IMR-90 (cell line): ENCODE results near the gene UBASH3A. TPM values are rescaled to one million over a fixed set of nuclear protein-coding genes. Genes with fewer than 3 reads are reported as not detected.

ENCODE experiments used
- ATAC-seq: fragments of 200-7000 bp; cut with Tn5 transposase; 2 replicates; pipeline ENCODE4 v1.9.1; 2020; ENCODE audit warnings: low read depth, mild to moderate bottlenecking, moderate library complexity
- BruUV-seq: library from RNA; stranded (reverse); fragments of 400-500 nt; replicated peaks from 2 replicates; lab custom pipeline; 2021; lab: Mats Ljungman, UMichigan
- CTCF ChIA-PET: fragments of 300-600 bp; formaldehyde crosslinking; extraction: SDS; loops from one replicate; lab custom pipeline; 2021; ENCODE audit warnings: antibody characterized with exemption; lab: Yijun Ruan, JAX
- POLR2A ChIA-PET: fragments of 300-600 bp; sonication (Branson Sonifier 250); formaldehyde crosslinking; loops from one replicate; lab custom pipeline; 2022; ENCODE audit warnings: antibody characterized with exemption; ENCODE audit not compliant: unreplicated experiment; lab: Charles Lee
- DNase-seq: peaks from one replicate; pipeline ENCODE4 v3.0.0; 2013
- H2AFZ ChIP-seq: replicated peaks from 2 replicates; pipeline ENCODE3; 2013; ENCODE audit warnings: low read length, mild to moderate bottlenecking; ENCODE audit not compliant: poor library complexity
- H2AK5ac ChIP-seq: 2 replicates; pipeline ENCODE4 v1.6.1; 2013; ENCODE audit warnings: low read depth, low read length, inconsistent platforms
- H2AK9ac ChIP-seq: replicated peaks from 2 replicates; pipeline ENCODE3; 2013; ENCODE audit warnings: mild to moderate bottlenecking, low read depth, low read length, moderate library complexity; ENCODE audit not compliant: poor library complexity
- H2BK120ac ChIP-seq: 2 replicates; pipeline ENCODE4 v1.6.1; 2013; ENCODE audit warnings: low read depth, low read length, inconsistent platforms
- H2BK15ac ChIP-seq: 3 replicates; pipeline ENCODE4 v1.6.1; 2013; ENCODE audit warnings: low read depth, low read length, inconsistent platforms
- H2BK20ac ChIP-seq: 2 replicates; pipeline ENCODE4 v1.6.1; 2013; ENCODE audit warnings: low read depth, mild to moderate bottlenecking, inconsistent platforms, low read length, moderate library complexity
- H2BK5ac ChIP-seq: 2 replicates; pipeline ENCODE4 v1.6.1; 2013; ENCODE audit warnings: mild to moderate bottlenecking, low read depth, low read length, inconsistent platforms; ENCODE audit not compliant: poor library complexity, severe bottlenecking
- H3K14ac ChIP-seq: replicated peaks from 2 replicates; pipeline ENCODE4 v1.6.1; 2013; ENCODE audit warnings: low read depth, low read length, inconsistent platforms
- H3K18ac ChIP-seq: 2 replicates; pipeline ENCODE4 v1.6.1; 2013; ENCODE audit warnings: low read depth, low read length, control low read depth
- H3K23ac ChIP-seq: 2 replicates; pipeline ENCODE4 v1.6.1; 2013; ENCODE audit warnings: low read depth, low read length, inconsistent platforms
- H3K27ac ChIP-seq: 2 replicates; pipeline ENCODE4 v1.5.1; 2013; ENCODE audit warnings: mild to moderate bottlenecking, control low read depth, low read length; ENCODE audit not compliant: insufficient read depth
- H3K27me3 ChIP-seq: 2 replicates; pipeline ENCODE4 v1.6.1; 2013; ENCODE audit warnings: low read length; ENCODE audit not compliant: control insufficient read depth, insufficient read depth
- H3K36me3 ChIP-seq: 2 replicates; pipeline ENCODE4 v1.6.1; 2013; ENCODE audit warnings: low read length, mixed read lengths; ENCODE audit not compliant: control insufficient read depth, insufficient read depth
- H3K4ac ChIP-seq: 2 replicates; pipeline ENCODE4 v1.6.1; 2013; ENCODE audit warnings: low read depth, low read length, inconsistent platforms
- H3K4me1 ChIP-seq: 2 replicates; pipeline ENCODE4 v1.6.1; 2013; ENCODE audit warnings: low read length, mixed read lengths; ENCODE audit not compliant: control insufficient read depth, insufficient read depth
- H3K4me2 ChIP-seq: 2 replicates; pipeline ENCODE4 v1.6.1; 2013; ENCODE audit warnings: low read depth, mild to moderate bottlenecking, control low read depth, low read length, moderate library complexity
- H3K4me3 ChIP-seq: 2 replicates; pipeline ENCODE4 v1.5.1; 2013; ENCODE audit warnings: low read depth, mild to moderate bottlenecking, control low read depth, low read length, moderate library complexity; ENCODE audit not compliant: insufficient read depth
- H3K56ac ChIP-seq: 2 replicates; pipeline ENCODE4 v1.6.1; 2013; ENCODE audit warnings: low read length, inconsistent platforms; ENCODE audit not compliant: insufficient read depth; ENCODE audit errors: extremely low read depth
- H3K79me1 ChIP-seq, 2 experiments: 2 replicates each; pipeline ENCODE4 v1.6.1; 2013; ENCODE audit warnings: low read length in 2 of 2, inconsistent platforms in 1 of 2, low read depth in 1 of 2
- H3K9ac ChIP-seq: 2 replicates; pipeline ENCODE4 v1.6.1; 2013; ENCODE audit warnings: low read depth, low read length, control low read depth
- H3K9me1 ChIP-seq: 2 replicates; pipeline ENCODE4 v1.6.1; 2013; ENCODE audit warnings: low read length, inconsistent platforms; ENCODE audit not compliant: insufficient read depth
- H3K9me3 ChIP-seq: 2 replicates; pipeline ENCODE4 v1.6.1; 2013; ENCODE audit warnings: low read length; ENCODE audit not compliant: control insufficient read depth, insufficient read depth
- H4K20me1 ChIP-seq: 2 replicates; pipeline ENCODE4 v1.6.1; 2013; ENCODE audit warnings: low read length, inconsistent platforms; ENCODE audit not compliant: insufficient read depth
- H4K5ac ChIP-seq: 2 replicates; pipeline ENCODE4 v1.6.1; 2013; ENCODE audit warnings: mild to moderate bottlenecking, low read depth, low read length, control low read depth
- H4K8ac ChIP-seq, 2 experiments: 2 replicates each; pipeline ENCODE4 v1.6.1; 2013; ENCODE audit warnings: low read depth in 2 of 2, low read length in 2 of 2, control low read depth in 1 of 2, inconsistent platforms in 1 of 2
- H4K91ac ChIP-seq: 2 replicates; pipeline ENCODE4 v1.6.1; 2013; ENCODE audit warnings: low read depth, low read length, inconsistent platforms; ENCODE audit not compliant: insufficient read depth
- BHLHE40 ChIP-seq: fragments of 150-350 bp; IDR thresholded peaks from 2 replicates; pipeline ENCODE4 v1.6.1; 2016; ENCODE audit warnings: mild to moderate bottlenecking, low read depth, low read length
- CEBPB ChIP-seq: IDR thresholded peaks from 2 replicates; pipeline ENCODE4 v1.6.1; 2012; ENCODE audit warnings: low read depth, low read length, improper control_type of control experiment
- CHD1 ChIP-seq: IDR thresholded peaks from 2 replicates; pipeline ENCODE4 v1.6.1; 2012; ENCODE audit warnings: low read depth, low read length, improper control_type of control experiment
- CTCF ChIP-seq: conservative IDR thresholded peaks from 2 replicates; pipeline ENCODE4 v1.5.1; 2012; ENCODE audit warnings: mild to moderate bottlenecking, low read depth, low read length, improper control_type of control experiment
- ELK1 ChIP-seq: fragments of 150-350 bp; IDR thresholded peaks from 2 replicates; pipeline ENCODE4 v1.6.1; 2016; ENCODE audit warnings: low read depth, mild to moderate bottlenecking, low read length, moderate library complexity, borderline replicate concordance
- FOS ChIP-seq: fragments of 150-350 bp; IDR thresholded peaks from 2 replicates; pipeline ENCODE4 v1.6.1; 2016; ENCODE audit warnings: low read depth, low read length
- MAFK ChIP-seq: IDR thresholded peaks from 2 replicates; pipeline ENCODE4 v1.6.1; 2012; ENCODE audit warnings: low read depth, low read length, improper control_type of control experiment
- MAZ ChIP-seq: IDR thresholded peaks from 2 replicates; pipeline ENCODE4 v1.6.1; 2012; ENCODE audit warnings: low read depth, mild to moderate bottlenecking, low read length, improper control_type of control experiment, moderate library complexity, borderline replicate concordance
- MXI1 ChIP-seq: IDR thresholded peaks from 2 replicates; pipeline ENCODE4 v1.6.1; 2012; ENCODE audit warnings: low read depth, mild to moderate bottlenecking, low read length, moderate library complexity, borderline replicate concordance
- NFE2L2 ChIP-seq: fragments of 150-350 bp; IDR thresholded peaks from 2 replicates; pipeline ENCODE4 v1.6.1; 2016; ENCODE audit warnings: low read depth, mild to moderate bottlenecking, low read length
- POLR2A ChIP-seq: IDR thresholded peaks from 2 replicates; pipeline ENCODE4 v1.6.1; 2012; ENCODE audit warnings: mild to moderate bottlenecking, low read depth, low read length
- RAD21 ChIP-seq: IDR thresholded peaks from 2 replicates; pipeline ENCODE4 v1.6.1; 2012; ENCODE audit warnings: low read length, improper control_type of control experiment
- RCOR1 ChIP-seq: IDR thresholded peaks from 2 replicates; pipeline ENCODE4 v1.6.1; 2012; ENCODE audit warnings: mild to moderate bottlenecking, low read length, improper control_type of control experiment; ENCODE audit not compliant: insufficient replicate concordance
- RFX5 ChIP-seq: IDR thresholded peaks from 2 replicates; pipeline ENCODE4 v1.8.0; 2012; ENCODE audit warnings: low read depth, mild to moderate bottlenecking, low read length, moderate library complexity
- SMC3 ChIP-seq: fragments of 150-350 bp; IDR thresholded peaks from 2 replicates; pipeline ENCODE4 v1.6.1; 2016; ENCODE audit warnings: low read depth, mild to moderate bottlenecking, antibody characterized with exemption, low read length, moderate library complexity
- USF2 ChIP-seq: fragments of 150-350 bp; IDR thresholded peaks from 2 replicates; pipeline ENCODE4 v1.6.1; 2017; ENCODE audit warnings: mild to moderate bottlenecking, antibody characterized with exemption, low read length, low read depth
- WGBS, 2 experiments: methylation state at CpG; one replicate each; pipeline versions ENCODE4 v1.1.5 to v1.1.7; 2013; ENCODE audit warnings: missing lambda C conversion rate in 2 of 2; ENCODE audit not compliant: insufficient read length in 1 of 2; ENCODE audit errors: extremely low coverage in 2 of 2; 5-methylcytosine and 5-hydroxymethylcytosine counted together
- dilution Hi-C: fragments of 300-500 bp; cut with HindIII; formaldehyde crosslinking; loops from one replicate; pipeline ENCODE4 v1.14.3; 2018; ENCODE audit warnings: low sequenced_read_pairs; ENCODE audit not compliant: unreplicated experiment
- in situ Hi-C: fragments of 300-500 bp; cut with MboI; formaldehyde crosslinking; loops from 3 replicates; pipeline ENCODE4 v1.14.3; 2019; ENCODE audit warnings: low sequenced_read_pairs, inconsistent platforms, mixed read lengths
- intact Hi-C: fragments of 100-400 bp; cut with micrococcal nuclease; formaldehyde crosslinking; loops from 2 replicates; pipeline ENCODE4 v1.10.0; 2022
- polyA plus RNA-seq, 3 experiments: library from polyadenylated mRNA; depleted of rRNA; stranded (reverse); fragments of >200 nt; gene quantifications; 2 replicates each; pipeline ENCODE4 v1.2.3, GENCODE V29; 2012; ENCODE audit warnings: low replicate concordance in 1 of 3
- total RNA-seq: library from RNA; depleted of rRNA; stranded (reverse); fragments of >200 nt; gene quantifications from 2 replicates; pipeline ENCODE4 v1.2.3, GENCODE V29; 2012

Gene UBASH3A
- total and polyA plus RNA-seq, 2 of the 4 experiments (the other 2 are of a cell fraction) = not detected

- no peak overlapping the region for H4K91ac ChIP-seq
- dilution Hi-C loops (no loop called here), intact Hi-C loops (no loop called here), in situ Hi-C loops (no loop called here)
- POLR2A ChIA-PET = no interaction called here
- H3K4me1 ChIP-seq = no peaks in the 10 kb centered on the region
- no peaks in the 10 kb centered on the region for H4K20me1 ChIP-seq
- DNase-seq (no peak), ATAC-seq (no peak)
- no peak overlapping the region for H2AK9ac ChIP-seq
- no peak overlapping the region for H2AK5ac ChIP-seq
- H3K9ac ChIP-seq = no peak overlapping the region
- H3K36me3 ChIP-seq = no peaks in the 10 kb centered on the region
- CTCF ChIA-PET = no interaction called here
- H3K9me1 ChIP-seq = no peaks in the 10 kb centered on the region
- no peak for TF ChIP-seq ELK1
- TF ChIP-seq CHD1 = no peak
- TF ChIP-seq MAFK = no peak
- no peak for TF ChIP-seq RAD21
- TF ChIP-seq MAZ = no peak
- TF ChIP-seq NFE2L2 = no peak
- no peak for TF ChIP-seq BHLHE40
- no peak for TF ChIP-seq MXI1
- TF ChIP-seq USF2 = no peak
- no peak for TF ChIP-seq SMC3
- no peak for TF ChIP-seq CEBPB
- no peak for TF ChIP-seq RFX5
- no peak for TF ChIP-seq FOS
- no peak for TF ChIP-seq CTCF
- no peak for TF ChIP-seq RCOR1
- no peak for TF ChIP-seq POLR2A
- H3K79me1 ChIP-seq = no peaks in the 10 kb centered on the region
- H3K4ac ChIP-seq = no peak overlapping the region
- no peak overlapping the region for H3K27ac ChIP-seq
- H4K5ac ChIP-seq = no peak overlapping the region
- no peak overlapping the region for H3K56ac ChIP-seq
- BruUV-seq = no TSS peak
- H3K18ac ChIP-seq = no peak overlapping the region
- no peak overlapping the region for H2BK15ac ChIP-seq
- H2BK20ac ChIP-seq = no peak overlapping the region
- H3K4me3 ChIP-seq = no peak overlapping the region
- H2BK5ac ChIP-seq = no peak overlapping the region
- no peak overlapping the region for H3K14ac ChIP-seq
- H4K8ac ChIP-seq = no peak overlapping the region
- WGBS, 2 experiments = 53% methylated on average over 3 of the region's 17 CpGs; no CpG with 5 or more reads in 1 of the 2 experiments
- no peak overlapping the region for H2AFZ ChIP-seq
- no peak overlapping the region for H3K23ac ChIP-seq
- H3K27me3 ChIP-seq = peaks cover 33% of the 10 kb centered on the region
- H2BK120ac ChIP-seq = no peak overlapping the region
- no peaks in the 10 kb centered on the region for H3K9me3 ChIP-seq
- H3K4me2 ChIP-seq = no peak overlapping the region
Observed at GRCh38 chr21:42392731-42393442, 10.8 kb upstream of the UBASH3A start.
